HG03108 (cell line): ENCODE data around the gene EPHB1.

Experiments
- ATAC-seq: cut with Tn5 transposase; IDR thresholded peaks from one replicate; pipeline ENCODE4 v1.9.1; 2021; ENCODE audit warnings: moderate library complexity; ENCODE audit not compliant: unreplicated experiment

The EPHB1 gene

DNA sequence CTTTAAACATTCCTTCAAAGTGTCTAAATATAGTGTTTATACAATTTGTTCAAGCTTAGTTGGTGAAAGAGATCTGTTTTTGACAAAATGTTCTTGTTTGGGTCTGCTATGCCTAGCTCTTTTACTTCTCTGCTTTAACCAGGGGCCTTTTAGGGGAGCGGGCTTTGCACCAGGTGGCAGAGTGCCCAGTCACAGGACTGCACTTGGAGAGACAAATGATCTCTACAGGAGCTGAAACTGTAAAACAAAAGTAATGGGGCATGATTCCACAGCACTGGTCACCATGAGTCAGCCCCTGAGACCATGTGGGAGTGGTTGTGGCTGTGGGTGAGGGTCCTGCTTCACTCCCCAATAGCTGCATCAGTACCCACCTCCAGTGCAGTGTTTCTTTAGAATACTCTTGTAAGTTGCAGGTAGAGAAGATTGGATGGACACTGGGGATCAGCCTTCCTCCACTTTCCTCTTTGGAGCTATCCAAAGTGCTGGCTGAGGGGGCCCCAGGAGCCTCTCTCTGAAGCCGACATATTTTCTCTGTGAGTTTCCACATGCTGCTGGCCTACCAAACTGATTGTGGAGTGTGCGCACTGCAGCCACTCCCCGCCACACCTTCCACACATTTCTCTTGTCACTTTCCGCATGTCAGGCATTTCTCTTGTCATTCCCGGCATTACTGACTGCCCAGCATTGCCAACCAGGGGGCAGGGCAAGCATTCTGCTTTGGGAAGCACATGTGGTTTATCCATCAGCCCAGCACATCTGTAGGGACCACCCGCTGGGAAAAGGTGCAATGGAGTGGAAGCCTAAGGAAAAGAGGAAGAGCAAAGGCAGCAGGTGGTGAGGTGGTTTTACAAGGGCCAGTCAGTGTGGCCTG, 110.0 kb downstream of the EPHB1 start:
- ATAC-seq = peak; percentile 22

DNA sequence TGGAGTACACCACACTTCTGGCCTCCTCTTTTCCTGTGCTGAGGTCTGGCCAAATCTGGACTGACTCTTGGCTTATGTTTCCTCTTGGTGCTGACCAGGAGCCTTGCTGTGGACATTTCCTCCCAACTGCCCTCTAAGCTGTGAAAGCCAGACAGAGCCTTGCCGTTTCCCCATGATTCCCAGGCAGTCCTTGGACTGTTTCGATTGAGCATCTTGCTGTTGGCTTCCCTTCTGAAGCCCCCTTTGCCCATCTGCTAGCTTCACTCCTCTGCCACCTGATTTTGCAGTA, 110.5 kb downstream of the EPHB1 start:
- no peak for ATAC-seq

DNA sequence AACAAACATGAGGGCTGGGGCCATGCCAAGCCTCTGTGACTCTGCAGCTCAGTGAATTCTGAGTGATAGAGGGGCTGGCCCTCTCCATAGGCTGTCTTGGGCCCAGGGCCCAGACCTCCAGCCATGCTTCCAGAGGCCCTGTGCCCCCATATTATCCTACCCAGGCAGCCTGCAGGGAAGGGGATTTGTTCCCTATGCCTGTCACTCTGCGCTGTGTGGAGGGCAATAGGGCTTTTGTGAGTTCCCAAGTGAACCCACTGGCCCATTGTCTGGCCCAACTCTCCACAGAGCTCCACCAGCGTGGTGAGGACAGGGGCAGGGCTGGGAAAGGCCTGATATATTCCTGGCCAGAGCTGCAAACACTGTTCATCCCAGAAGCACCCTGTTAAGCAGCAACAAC, 113.2 kb downstream of the EPHB1 start:
- ATAC-seq = no peak

DNA sequence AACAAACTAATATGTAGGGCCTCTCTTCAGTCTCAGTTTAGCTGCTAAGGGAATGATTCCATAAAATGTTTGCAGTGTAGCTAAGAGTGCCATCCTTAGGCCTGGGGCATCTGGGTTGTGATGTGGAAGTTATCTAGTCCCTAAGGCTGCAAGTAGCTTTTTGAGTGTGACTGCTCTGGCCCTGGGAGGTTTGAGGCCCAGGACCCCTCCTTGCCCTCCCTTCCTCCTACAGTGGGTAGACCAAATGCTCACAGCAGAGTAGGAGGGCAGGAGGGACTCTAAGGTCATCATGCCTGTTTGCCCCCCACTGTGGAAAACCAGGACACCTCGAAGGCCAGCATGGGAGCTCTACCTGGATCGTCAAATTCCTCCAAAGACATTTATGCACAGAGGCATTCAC, 115.0 kb downstream of the EPHB1 start:
- no peak for ATAC-seq

DNA sequence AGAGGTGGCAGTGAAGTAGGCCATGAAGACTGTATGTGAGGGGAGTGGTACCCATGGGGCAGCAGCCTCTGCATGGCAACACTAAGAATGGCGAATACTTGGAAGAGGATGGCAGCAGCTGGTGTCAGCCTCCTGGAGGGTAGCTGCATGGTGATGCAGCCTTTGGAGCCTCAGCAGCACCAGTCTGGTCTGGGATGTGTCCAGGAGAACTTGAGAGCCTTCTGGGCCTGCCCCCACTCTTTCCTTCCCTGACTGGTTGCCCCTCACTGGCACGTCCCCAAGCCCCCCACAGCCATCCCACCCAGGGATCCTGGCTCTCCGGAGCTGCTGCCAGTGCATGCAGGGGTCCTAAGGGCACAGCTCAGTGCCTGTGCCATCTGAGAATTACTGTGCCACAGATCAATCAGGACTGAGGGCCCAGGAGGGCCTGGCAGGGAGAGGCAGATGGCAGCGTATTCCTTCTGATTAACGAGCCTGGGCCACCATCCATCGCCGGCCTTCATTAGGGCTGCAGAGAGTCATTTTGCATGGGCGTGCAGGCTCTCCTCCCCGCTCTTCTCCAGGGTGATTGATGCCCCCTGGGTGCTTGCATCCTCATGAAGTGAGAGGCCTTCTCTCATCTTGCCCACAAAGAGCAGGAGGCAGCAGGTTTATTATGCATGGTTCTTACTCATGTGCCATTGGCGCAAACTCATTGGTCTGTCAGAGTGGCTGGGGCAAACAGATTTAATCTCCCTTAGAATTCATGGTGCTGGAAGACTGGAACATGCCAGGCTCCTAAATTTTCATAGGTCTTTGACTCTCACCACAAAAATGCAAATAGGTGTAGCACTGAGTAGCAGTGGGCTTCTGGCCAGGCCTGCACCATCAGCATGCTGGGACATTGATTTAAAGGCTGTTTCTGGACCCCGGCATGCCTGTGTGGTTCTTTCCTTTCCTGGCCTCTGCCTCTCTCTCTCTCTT, 116.8 kb downstream of the EPHB1 start:
- no peak for ATAC-seq

DNA sequence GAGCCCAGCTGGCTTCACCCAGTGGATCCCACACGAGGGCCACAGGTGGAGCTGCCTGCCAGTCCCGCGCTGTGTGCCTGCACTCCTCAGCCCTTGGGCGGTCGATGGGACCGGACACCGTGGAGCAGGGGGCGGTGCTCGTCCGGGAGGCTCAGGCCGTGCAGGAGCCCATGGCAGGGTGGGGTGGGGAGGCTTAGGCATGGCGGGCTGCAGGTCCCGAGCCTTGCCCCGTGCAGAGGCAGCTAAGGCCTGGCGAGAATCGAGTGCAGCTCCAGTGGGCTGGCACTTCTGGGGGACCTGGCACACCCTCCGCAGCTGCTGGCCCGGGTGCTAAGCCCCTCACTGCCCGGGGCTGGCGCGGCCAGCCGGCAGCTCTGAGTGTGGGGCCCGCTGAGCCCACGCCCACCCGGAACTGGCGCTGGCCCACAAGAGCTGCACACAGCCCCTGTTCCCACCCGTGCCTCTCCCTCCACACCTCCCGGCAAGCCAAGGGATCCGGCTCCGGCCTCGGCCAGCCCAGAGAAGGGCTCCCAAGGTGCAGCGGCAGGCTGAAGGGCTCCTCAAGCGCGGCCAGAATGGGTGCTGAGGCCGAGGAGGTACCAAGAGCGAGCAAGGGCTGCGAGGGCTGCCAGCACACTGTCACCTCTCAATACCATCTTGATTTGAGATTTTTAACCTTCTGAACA, 121.4 kb downstream of the EPHB1 start:
- no peak for ATAC-seq

DNA sequence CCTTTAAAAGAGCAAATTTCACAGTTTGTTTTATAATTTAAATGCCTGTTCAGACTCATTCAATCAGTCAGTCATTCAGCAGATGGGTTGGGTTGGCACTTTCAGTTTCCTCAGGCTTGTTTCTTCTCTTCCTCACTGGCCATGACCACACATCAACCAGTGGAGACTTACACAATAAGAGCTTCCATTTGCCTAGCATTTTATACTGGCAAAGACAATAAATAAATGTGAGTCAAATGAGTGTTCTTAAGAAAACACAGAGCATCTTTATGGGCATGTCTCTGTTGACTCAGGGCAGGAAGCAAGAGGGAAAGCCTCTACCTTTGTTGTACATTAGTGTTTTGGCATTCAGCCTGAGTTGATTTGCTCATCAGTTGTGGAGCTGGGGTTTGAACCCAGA, 122.6 kb downstream of the EPHB1 start:
- no peak for ATAC-seq

DNA sequence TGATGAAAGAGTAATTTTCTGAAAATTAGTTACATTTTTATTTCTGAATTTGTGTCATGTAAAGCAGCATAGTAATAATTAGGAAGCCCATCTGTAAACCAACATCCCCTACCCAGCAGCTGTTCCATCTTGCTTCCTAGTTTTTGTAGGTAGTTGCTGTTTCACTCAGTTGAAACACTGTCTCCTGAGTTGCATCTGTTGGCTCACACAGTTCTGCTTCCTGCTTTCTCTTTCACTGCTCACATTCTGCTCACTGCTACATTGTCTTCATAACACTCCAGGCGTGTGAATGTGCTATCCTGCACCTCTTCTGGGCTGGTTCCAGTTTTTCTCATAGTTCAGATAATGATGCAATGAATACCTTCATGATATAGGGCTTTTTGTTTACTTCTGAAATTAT, 123.4 kb downstream of the EPHB1 start:
- peak; percentile 91 for ATAC-seq

DNA sequence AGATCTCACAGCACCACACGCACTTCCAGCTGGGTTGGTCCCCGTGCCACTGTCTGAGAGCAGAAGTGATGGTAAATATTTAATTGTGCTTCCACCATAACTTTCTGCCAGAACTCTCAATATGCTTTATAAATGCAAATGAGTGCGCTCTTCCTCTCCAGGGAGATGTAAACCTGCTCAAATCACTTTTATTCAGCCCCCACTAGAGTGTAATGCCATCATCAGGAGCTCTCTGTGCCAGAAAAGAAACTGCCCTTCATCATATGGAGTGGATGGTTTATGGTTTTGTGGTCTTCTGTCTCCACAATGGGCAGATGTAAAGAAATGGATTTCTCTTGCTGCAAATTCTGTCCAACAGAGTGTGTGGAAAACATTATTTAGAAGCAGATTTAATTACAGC, 127.0 kb downstream of the EPHB1 start:
- ATAC-seq = no peak

DNA sequence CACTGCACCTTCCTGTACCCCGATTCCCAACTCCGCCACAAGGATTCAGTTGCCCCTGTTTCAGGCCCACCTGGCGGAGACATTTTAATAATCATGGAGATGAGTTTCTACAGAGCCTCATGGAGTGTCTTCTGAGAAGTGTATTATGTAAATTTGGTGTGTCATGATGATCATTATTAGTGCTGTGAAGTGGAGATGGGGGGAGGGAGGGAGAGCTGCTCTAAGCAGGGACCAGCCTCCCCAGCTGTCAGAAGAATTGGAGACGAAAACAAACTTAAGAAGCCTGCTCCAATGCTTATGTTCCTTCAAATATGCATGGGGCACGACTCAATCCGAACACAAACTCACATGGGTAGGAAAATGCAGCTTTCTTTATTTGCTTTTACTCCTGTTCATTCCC, 127.8 kb downstream of the EPHB1 start:
- ATAC-seq = no peak

DNA sequence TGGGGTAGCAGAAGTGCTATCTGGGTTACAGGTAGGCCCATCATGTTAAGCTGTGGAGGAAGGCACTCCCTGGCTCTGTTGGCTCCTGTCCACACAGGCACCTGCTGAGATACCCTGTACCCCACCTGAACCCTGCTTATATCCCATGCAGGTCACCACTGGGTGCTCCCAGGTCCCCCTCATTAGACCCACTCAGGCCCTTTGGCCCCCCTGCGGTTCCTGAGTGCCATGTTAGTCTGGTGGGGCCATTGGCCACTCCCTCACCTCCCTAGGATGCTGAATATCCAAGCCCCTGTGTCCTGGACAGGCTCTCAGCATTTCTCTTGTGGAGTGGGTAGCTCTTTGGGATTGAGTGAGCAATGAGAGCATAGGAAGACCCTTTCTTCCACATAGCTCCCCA, 128.2 kb downstream of the EPHB1 start:
- ATAC-seq = no peak

DNA sequence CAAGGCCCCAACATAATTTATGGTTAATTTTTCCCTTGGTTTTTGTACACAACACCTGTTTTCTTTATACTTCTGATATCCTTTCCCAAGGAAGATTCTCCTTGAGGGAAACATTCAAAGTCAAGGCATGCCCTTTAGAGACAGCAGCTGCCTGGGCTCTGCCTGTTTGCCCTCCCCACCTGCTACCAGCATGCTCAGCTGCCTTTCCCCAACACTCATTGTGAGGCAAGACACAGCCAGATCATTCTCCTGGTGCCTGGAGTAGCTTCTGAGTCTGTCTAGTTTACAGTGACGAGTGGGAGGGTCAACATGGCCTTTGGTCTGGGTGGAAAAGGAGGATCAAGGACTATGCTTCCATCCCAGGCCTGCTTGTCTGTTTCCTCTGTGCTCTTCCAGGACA, 132.5 kb downstream of the EPHB1 start:
- ATAC-seq = no peak

DNA sequence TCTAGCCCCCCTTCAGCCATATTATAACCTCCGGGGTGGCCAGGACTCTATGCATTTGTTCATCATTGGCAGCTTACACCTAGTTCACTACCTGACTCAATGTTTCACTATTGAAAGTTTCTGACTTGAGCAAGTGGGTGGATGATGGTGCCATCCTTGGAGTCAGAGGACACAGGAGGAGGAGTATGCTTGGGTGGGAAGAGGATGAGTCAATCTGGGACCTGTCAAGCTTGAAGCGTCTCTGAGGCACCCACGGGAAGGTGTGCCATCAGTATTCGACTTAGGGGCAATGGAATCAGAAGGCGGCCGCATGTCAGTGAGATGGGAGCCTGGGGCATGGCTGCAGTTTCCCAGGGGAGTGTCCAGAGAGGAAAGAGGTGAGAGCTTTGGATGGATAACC, 133.3 kb downstream of the EPHB1 start:
- ATAC-seq = no peak

DNA sequence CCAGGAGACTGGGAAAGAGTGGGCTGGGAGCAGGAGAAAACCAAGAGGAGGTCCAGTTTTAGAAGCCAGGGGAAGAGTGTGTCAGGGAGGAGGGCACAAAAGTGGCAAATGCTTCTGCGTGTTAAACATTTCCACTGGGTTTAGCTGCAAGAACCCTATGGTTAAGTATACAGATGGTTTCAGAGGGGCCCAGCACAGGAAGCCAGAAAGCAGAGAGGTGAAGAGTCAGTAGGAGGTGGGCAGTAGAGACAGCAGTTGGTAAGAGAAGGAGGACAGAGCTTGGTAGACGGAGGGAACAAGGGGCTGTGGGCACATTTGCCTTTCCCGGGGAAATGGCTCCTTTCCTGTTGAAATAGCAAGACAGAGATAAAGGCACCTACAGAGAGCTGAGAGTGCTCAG, 133.8 kb downstream of the EPHB1 start:
- ATAC-seq = no peak

DNA sequence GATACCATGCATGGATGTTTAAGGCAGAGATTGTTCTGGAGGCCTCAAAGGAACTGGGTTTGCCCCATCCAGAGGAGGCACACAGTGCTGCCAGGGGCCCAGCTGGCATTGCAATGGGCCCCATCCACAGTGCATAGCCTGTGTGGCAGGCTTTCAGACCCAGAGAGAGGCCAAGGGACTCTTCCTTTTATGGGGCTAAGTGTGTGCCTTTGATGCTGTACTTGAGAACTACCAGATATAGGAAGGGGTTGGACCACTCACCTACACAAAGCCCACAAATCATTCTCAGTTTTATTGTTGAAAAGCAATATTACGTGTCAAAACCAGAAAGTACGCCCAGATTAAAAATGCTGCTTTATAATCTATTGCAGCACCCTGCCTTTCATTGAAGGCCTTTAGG, 134.9 kb downstream of the EPHB1 start:
- ATAC-seq = peak; percentile 46

DNA sequence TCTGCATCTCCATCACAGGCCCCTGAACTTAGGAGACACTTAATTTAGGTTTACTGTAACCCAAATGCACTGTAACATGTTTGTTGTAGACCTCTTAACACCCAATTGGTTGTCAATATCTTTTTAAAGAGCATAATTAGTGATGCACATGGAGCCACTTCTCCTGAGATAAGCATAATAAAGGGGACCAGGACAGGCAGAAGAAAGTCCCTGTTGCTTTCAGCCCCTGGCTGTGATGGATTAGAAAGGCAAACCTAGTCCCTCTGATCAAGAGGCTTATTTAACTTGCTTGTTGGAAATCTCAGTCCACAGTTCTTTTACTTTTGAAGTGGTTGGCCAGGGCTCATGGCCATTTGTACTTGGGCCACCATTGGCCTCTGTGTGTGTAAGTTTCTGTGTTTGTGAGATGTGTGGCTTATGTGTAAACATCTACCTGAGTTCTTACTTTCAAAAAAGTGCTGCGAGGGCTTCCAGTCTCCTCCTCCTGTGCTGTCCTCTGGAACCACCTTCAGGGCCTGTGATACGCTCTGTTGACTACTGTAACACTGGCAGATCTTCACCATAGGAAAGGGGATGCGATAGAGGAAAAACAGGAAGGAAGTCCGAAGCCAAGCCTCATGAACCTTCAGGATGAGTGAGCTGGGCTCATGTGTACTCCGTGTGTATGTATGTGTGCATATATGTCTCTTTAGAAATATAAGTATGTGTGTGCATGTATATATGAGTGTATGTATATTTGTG, 136.2 kb downstream of the EPHB1 start:
- ATAC-seq = no peak

DNA sequence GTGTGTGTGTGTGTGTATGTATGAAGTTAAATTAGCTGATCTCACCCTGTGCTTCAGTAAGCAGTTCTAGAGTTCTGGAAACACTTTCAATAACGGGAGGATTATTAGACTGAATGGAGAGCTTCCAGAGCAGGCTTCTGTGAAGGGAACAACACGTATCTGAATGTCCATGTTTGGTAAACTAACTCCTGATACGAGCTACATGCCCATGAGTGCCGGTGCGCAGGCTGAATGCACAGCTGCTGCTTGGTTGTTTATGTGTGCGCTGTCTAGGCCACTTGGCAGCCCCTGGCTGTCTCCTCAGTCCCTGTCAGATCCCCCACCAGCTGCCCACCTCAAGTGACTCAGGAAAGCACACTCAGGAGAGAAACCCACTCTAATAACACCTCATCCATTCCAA, 137.0 kb downstream of the EPHB1 start:
- no peak for ATAC-seq

DNA sequence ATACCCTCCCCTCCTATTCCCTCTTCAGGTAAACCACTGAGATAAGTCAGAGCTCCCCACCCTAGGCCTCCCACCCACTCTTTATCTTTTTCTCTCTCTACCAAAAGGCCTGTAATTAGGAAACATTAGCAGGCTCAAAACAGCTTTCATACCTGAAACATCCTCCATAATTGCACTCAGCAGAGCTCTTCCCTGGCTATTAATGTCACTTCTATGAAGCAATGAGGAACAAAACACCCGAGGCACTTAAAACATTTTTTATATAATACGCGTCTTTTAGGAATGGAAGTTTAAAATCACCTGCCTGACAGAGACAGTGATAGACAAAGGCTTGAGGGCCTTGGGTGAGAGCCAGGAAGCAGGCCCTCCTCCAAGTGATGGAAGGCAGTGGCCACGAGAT, 138.9 kb downstream of the EPHB1 start:
- no peak for ATAC-seq

DNA sequence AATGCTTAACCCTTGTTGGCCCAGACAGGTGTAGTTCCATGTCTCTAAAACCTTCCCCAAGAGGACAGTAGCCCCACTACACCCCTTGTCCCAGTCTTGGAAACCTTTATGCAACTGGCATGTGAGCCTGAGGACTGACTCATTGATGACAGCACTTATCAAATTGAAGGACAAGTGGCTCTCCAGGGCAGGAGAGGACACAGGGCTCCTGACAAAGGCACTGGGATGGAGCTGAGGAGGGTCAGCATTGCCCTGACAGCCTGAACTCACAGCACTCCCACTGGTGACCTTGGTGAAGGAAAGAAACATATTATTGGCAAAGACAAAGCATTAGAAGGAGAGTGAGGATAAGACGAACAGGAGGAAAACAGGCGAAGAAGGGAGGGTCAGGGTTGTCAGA, 139.9 kb downstream of the EPHB1 start:
- ATAC-seq = no peak

DNA sequence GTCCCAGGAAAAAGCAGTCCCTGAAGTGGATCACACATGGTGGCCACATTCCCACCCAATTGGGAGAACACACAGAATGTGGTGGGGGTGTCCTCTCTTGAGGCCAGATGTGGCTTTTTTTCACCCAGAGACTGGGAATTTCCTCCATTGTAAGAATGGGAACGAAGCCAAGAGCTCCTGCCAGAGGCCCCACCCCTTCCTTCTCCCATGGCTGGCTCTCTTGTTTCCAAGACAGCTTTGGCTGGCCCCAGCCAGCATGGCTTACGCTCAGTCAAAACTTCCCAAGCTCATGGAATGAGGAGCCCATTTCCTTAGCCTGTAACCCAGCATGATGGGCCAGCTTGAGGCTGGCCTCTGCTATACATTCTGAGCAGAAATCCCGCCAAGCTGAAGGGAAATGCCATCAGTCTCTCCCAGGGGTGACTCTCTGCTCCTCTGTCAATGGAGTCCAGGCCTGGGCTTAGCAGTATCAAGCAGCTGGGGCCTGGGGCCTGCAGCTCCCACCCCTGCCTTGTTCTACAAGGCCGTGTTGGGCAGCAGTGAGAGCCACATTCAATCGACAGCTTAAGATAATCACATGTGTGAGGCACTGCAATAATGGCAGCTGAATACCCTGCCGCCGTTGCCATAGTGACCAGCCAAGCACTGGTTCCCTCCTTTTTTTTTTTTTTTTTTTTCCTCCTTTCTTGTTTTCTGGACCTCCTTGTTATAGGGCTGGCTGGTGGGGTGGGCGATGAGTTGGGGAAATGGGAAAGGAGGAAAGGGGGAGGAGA, 142.4 kb downstream of the EPHB1 start:
- no peak for ATAC-seq
